GM21360 (cell line): ENCODE measurements around the gene SRGAP3.

Source experiments
- ATAC-seq: cut with Tn5 transposase; IDR thresholded peaks from one replicate; pipeline ENCODE4 v1.9.1; 2021; ENCODE audit warnings: mild to moderate bottlenecking, moderate library complexity; ENCODE audit not compliant: unreplicated experiment

SRGAP3 gene

DNA sequence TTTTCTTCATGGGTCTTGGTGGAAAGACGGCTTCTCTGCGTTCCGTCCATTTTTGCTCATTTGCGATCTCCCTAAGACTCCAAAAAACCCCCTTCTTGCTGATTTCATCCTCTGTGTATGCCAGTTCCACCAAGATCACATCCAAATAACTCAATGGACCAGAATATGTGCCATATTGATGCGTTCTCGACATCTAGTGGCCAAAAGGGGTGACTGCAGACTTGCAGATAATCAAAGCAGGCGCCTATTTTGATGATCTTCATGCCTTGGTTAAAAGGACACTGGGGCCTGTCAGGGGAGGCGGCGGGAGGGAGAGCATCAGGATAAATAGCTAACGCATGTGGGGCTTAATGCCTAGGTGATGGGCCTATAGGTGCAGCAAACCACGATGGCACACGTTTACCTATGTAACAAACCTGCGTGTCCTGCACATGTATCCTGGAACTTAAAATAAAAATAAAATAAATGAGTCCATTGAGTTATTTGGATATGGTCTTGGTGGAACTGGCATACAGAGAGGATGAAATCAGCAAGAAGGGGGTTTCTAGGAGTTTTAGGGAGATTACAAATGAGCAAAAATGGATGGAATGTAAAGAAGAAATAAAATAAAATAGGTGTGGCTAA lies 182.0 kb downstream of the SRGAP3 start:
- peak; percentile 54 for ATAC-seq

DNA sequence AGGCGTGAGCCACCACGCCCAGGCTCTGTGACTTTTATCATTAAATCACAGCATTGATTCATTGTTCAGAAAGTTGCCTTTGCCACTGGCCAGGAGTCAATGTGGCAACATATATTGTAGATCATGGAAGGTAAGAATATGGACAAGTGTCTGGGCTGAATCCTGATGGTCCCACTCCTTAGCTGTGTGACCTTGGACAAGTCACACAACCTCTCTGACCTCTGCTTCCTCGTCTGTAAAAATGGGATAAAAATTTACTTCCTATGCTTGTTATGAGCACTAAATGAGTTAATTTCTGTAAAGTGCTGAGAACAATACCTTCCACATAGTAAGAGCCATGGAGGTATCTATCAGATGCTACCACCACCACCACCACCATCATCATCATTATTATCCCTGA lies 182.7 kb downstream of the SRGAP3 start:
- ATAC-seq, result no peak

DNA sequence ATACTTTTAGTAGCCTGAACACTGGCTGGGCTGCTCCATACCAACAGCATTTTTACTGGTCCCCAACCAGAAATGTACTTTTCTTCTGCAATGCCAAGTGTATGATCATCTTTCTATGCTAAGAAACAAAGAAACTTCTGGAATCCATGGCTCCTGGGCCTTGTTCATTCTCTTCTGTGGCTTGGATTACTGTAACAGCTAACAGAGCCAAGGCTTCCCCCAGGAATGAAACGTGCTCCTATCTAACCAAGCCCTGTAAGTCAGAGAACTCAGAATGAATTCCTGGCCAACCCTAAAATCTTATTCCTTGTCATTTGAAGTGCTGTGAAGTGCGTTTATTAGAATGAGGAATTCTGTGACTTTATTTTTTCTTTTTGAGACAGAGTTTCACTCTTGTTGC lies 183.3 kb downstream of the SRGAP3 start:
- no peak for ATAC-seq

DNA sequence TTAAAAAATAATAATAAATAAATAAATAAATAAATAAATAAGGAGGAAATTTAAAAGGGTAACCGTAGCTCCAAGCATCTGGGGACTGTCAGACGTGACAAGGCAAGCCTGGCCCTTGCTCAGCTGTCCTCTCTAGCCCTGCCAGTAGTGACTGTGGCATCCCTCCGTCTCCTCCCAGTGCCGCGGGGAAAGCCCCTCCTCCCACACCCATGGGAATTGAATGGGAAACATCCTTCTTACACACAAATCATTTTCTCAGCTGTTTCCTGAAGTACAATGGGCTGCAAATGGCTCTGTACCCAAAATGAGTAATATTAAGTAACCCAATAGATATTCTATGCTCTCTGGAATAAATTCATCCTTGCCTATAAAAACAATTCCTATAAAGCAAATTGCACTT lies 184.6 kb downstream of the SRGAP3 start:
- no peak for ATAC-seq

DNA sequence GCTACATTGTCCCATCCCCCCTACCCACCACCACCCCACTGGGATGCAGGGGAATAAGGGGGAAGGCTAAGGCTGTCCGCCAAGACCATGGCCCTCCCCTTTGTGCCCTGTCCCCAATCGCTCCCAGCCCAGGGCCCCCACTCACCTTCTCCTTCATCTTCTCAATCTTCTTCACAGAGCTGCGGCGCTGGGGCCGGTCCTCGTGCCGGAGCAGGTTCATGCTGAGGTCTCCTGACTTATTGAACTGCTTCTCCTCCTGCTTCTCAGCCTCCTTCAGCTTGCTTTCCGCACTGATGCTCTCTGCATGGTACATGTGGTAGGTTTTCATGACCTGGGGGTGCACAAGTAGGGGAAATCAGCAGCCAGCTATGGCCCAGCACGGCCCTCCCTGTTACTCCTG lies 185.2 kb downstream of the SRGAP3 start:
- ATAC-seq, result no peak

DNA sequence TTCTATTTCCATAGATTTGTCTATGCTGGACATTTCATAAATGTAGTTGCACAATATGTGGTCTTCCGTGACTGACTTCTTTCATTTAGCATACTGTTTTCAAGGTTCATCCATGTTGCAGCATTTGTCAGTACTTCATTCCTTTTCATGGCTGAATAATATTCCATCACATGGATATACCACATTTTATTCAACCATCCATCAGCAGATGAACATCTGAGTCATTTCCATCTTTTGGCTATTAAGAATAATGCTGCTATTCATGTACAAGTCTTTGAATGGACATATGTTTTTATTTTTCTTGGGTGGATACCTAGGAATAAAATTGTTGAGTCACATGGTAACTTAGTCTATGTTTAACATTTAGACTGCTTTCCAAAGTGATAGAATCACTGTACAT lies 186.9 kb downstream of the SRGAP3 start:
- ATAC-seq, result no peak

DNA sequence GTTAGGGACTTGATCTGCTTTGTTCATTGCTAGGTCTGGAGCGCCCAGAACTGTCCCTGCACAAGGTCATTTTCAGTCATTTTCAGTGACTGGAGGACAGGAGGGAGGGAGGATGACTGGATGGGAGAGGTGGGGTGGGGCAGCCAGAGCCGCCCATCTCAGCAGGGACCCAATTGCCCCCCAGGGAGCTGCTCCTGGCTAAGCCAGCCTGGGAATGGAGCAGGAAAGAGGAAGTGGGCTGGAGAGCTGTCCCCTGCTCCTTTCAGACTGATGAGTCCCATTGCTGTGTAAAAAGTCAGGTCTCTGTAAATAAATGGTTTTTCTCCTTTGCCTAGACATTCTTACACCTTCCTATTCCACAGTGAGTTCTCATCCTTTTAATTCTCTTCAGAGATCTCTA lies 187.8 kb downstream of the SRGAP3 start:
- ATAC-seq, result no peak

DNA sequence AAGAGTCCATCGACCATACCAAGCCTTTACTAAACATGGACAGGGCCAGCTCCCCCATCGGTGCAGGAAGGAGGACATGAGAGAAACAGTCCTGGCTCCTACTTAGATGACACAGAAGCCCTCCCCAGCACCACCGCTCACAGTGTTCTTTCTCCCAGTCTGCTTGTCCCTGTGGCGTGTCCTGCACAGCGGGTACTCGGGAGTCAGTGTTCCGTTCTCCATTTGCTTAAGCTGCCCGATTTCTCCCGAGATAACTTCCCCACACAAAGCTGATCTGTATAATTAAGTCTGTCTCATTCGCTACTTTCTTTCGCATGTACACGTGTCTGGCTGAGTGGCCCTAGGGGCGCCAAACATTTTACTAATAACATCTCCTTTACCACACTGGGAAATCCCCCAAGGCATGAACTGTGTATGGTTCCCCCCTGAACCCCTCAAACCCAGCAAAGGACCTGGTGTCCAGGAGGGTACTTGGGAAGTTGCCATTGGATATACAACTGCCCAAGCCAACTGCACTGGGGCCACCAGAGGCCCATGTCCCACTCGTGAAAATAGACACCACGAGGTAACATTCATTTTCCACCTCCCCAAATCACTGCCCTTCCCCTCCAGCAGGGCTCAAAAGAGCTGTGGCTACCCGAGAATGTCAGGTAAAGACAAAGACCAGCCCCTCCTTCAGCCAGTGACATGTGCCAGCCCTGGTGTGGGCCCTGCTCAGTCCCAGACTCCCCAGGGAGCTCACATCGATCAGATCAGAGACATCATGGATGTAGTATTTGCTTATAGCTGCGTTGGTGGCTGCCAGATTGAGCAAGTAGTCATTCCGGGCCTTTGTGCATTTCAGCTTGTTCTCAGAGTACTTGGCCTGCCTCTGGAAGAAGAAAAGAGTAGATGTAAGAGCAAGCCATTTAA lies 189.7 kb downstream of the SRGAP3 start:
- ATAC-seq, result no peak

DNA sequence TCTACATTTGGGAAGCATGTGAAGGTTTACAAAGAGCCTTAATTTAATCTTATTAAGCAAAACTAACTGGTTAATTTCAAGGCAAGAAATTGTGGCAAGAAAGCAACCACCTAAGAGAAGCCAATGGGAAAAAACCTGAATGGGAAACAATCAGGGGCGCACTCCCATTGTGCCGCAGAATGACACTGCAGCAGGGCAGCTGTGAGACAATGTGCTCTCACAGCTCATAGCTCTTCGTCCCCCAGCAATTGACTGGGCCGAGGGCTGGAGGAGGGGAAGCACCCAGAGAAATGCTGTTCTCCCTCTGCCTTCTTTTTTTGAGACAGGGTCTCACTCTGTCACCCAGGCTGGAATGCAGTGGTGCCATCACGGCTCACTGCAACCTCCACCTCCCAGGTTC lies 192.9 kb downstream of the SRGAP3 start:
- ATAC-seq, result no peak

DNA sequence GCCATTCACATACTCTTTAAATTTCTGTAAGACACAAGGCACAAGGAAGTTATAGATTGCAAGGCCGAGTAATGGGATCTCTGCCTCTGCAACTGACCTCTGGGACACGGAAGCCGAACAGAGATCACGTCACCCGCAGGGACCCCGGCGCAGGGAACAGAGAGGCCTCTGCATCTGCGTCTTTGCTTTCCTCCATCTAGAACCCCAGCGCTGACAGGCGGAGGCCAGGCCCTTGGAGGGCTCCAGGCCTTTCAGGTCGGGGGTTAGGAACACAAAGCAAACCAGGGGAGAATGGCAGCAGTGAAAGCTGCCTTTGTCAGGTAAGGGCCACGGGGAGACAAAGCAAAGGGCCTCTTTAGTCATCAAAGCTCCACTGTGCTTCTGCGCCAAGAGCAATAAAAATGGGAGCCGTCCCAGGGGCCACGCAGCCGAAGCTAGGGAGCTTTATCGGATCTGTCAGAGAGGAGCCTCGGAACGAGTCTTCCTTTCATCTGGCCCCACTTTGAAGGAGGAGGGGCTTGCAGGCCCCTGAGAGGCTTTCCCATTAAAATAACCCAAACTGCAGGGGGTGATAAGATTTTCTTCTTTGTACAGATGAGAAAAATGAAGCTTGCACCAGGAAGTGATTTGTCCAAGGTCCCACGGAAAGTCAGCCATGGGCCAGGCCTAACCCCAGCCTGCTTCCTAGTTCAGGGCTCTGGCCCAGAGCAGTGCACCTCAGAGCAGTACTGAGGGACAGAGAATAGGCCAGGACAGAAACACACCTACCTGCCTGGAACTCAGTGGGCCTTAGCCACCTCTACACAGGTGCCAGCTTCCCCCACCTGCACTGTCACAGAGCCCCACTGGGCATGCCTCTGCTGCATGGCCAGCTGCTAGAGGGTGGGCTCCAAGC lies 201.7 kb downstream of the SRGAP3 start:
- no peak for ATAC-seq

DNA sequence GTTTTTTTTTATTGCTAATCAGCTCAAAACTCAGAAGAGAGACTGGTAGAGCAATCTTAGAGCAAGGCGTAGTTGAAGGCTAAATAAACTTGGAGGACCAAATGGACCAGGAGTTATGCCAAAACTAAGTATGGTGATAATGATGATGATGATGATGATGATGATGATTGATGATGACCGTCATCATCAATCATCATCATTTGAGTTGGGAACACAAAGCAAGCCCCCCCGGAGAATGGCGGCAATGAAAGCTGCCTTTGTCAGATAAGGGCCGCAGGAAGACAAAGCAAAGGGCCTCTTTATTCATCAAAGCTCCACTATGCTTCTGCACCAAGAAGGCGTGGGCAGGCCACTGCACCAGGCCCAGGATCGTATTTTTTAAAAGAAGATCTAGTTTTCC lies 204.1 kb downstream of the SRGAP3 start:
- ATAC-seq, result no peak

DNA sequence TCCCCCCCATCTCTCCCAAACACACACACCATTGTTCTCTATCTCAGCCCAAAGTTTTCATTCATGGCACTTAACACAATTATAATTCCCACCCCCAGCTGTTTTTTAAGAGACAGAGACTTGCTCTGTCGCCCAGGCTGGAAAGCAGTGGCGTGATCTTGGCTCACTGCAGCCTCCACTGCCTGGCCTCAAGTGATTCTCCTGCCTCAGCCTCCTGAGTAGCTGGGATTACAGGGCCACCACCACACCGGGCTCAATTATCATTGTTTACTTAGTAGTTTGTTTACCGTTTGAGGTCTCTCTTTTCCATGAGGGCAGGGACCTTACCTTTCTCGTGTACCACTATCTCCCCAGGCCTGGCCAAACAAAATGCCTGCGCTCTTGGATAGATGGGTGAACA lies 206.4 kb downstream of the SRGAP3 start:
- ATAC-seq, result no peak

DNA sequence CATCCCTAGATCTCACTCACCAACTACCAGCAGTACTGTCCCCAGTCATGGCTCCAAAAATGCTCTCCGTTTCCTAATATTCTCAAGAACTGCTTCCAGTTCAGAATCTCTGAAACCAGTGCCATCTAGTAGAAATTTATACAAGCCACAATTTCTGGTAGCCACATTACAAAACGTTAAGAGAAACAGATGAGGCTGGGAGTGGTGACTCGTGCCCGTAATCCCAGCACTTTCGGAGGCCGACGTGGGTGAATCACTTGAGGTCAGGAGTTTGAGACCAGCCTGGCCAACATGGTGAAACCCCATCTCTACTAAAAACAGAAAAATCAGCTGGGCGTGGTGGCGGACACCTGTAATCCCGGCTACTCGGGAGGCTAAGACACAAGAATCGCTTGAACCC lies 207.8 kb downstream of the SRGAP3 start:
- ATAC-seq, result no peak

DNA sequence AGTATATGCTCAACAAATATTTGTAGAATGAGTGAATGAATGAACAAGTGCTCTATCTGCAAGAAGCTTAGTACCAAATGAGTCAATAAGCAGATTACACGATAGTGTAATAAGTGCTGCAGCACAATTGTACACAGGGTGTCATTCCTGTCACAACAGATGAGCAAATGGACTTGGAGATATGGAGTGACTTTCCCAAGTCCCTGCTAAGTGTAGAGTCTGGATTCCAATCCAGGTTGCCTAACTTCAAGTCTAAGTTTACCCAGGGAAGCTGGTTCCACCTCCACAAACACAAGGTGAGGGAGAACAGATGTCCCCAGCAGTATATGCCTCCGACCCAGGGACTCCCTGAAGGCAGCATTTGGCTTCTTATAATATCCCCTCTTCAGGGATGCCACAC lies 208.4 kb downstream of the SRGAP3 start:
- ATAC-seq, result no peak

DNA sequence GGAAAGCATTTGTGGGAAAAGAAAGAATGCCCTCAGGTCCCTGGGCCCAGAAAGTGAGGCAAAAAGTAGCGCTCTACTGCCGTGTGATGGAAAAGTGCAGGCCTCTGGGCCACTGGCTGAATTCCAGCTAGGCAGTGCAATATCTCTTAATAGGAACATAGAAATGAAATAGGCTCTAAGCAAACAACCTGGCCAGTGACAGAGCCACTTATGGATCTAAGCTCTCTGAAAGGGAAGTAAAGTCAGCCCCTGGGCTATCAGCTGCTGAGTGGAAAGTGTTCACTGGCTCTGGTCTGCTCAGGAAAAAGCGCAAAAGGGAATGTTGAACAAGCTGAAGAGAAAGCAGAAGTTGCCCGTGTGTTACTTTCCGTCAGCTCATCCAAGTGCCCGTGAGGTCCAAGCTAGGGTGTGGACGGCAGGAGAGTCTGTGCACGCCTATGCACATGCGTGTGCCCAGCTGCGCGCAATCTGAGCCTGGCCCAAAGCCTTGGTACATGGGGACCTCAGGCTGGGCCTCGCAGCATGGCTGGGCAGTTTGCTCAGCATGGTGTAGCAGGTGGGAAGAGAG lies 212.2 kb downstream of the SRGAP3 start:
- no peak for ATAC-seq

DNA sequence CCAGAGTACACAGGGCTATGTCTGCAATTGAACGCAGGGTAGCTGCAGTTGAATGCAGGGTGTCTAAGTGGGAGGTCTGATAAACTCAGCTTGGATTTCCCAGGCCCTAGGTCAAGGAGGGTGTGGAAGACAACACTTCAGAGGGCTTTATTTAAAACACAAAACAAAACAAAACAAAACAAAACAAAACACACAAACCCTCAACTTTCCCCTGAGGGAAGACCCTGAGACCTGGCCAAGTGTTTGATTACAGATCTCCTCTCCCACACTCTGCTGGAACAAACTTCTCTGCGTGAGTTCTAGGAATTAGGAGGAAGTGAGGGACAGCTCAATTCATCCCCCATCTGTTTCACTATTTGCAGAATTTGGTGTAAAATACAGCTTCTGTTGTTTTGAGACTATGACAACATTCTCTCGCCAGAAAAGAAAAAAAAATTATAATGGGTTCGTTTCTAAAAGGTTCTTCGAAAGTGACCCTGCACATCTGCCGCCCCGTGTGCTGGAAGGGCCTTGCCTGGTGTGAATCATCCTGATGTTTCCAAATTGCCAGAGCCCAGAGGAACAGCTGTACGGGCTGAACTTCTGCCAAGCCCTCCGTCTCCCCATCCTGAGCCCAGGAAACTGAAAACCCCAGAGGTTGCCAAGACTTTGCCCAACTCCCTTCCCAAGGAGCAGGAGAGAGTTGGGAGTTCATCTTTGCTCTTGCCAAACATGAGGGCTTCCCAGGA lies 212.9 kb downstream of the SRGAP3 start:
- no peak for ATAC-seq

DNA sequence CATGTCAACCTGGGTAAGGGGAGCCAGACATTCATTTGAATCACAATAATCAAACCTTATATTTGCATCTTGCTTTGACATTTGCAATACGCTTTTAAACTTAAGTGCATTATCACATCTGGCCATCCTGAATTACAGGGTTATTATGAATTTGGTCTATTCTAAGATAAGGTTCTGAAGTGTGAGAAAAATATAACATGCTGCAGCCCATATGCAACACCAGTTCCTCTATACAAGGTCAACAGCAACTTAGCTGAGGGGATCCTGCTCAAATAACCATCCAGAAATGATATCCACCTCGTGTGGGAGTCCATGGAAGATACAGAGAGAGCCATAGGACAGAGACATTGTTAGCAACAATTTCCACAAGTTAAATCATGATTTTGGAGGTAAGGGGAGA lies 213.5 kb downstream of the SRGAP3 start:
- ATAC-seq, result no peak

DNA sequence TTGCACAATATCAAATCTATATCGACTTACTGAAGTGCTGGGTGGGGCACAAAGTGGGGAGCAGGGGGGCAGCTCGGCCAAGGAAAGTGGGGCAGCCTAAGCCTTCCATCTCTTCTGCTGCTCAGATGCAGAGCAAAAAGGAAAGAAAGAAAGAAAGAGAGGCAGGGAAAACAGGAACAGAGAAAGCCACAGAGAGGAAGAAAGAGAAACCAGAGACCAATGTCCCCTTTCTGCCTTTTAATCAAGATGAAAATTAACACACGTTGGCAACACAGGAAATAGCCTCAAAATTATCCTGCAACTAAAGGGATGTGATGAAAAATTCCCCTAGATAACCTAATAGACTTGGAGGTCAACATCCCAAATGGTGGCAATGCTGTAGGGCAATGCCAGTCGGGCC lies 214.0 kb downstream of the SRGAP3 start:
- ATAC-seq, result no peak

DNA sequence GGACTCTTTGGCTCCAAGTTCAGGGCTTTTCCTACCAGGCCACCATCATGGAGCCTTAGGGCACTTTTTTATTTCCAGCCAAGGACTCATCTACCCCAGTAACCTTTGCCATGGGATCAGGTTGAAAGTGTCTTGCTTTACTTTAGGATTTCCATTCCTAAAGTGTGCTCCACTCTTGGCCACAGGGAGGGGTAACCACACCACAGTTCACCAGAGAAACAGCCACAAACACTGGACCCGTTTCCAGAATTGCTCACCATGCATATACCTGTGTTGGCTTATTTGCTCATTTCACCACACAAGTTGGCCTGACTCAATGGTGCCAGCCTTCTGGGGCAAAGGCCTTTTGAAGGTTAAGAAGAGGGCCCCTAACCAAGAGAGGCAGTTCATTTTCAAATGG lies 215.6 kb downstream of the SRGAP3 start:
- ATAC-seq, result no peak

DNA sequence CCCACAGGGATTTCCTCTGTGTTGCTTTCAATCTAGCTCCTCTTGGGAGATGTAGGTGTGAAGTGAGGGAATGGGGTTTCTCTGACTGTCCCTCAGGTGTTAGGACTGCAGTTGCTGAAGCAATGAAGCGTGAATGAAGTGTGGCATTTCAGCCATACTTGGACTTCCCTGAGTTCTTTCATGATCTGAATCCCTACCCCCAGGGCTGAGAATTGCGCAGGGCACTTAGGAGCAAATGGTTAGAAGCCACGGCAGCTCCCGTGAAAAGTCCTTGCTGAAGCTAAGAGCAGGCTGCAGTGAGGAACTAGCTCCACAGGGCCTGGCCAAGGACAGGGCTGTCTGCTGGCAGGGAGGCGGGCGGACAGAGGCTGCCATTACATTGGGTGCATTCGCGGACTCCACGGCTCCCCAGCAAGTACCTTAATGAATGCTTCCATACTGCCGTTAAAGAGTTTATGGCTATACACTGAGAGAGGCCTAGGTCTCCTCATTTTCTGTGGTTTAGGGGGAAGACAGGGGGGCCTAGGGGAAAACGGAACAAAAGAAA lies 217.1 kb downstream of the SRGAP3 start:
- no peak for ATAC-seq
